Psoas muscle (tissue), 8 donors: ENCODE data around the gene NRM. TPM values are rescaled to one million over a fixed set of nuclear protein-coding genes. Genes with fewer than 3 reads are reported as not detected.
A peak's percentile ranks its signal among the peaks of the same experiment; 100 is the strongest.
"Not testable (repeated sequence)": the region's sequence is repeated elsewhere in the genome, so short reads cannot be mapped to it uniquely, and the experiment has no call there.

Experiments used
- ATAC-seq, 4 donors: fragments of 200-7000 bp; cut with Tn5 transposase; one replicate each; pipeline ENCODE4 v1.9.1; 2020; ENCODE audit warnings: moderate library complexity in 3 of 4, mild to moderate bottlenecking in 2 of 4
- DNase-seq, 2 donors: peaks; one replicate each; pipeline ENCODE4 v3.0.0-alpha.2; 2020
- H3K27ac ChIP-seq: fragments of 200-600 bp; one replicate; pipeline ENCODE4 v1.8.0; 2022
- H3K27me3 ChIP-seq, 3 donors: fragments of 200-600 bp in 1 of 3; one replicate each; pipeline versions ENCODE4 v1.6.1 to v1.8.0; 2013 to 2022; ENCODE audit warnings: low read length in 2 of 3, mild to moderate bottlenecking in 2 of 3, moderate library complexity in 1 of 3; ENCODE audit not compliant: insufficient read depth in 3 of 3
- H3K36me3 ChIP-seq, 2 donors: fragments of 200-600 bp in 1 of 2; one replicate each; pipeline versions ENCODE4 v1.6.1 to v1.8.0; 2013 to 2022; ENCODE audit warnings: low read depth in 1 of 2, mild to moderate bottlenecking in 1 of 2, moderate library complexity in 1 of 2; ENCODE audit not compliant: insufficient read depth in 1 of 2
- H3K4me1 ChIP-seq: fragments of 200-600 bp; one replicate; pipeline ENCODE4 v1.8.0; 2022
- H3K4me3 ChIP-seq: fragments of 200-600 bp; one replicate; pipeline ENCODE4 v1.8.0; 2022; ENCODE audit warnings: mild to moderate bottlenecking
- H3K9me3 ChIP-seq: fragments of 200-600 bp; one replicate; pipeline ENCODE4 v1.8.0; 2022
- WGBS, 3 donors: extraction: QIAGEN DNeasy Blood & Tissue Kit; methylation state at CpG; one replicate each; pipeline versions ENCODE4 v1.1.6 to v1.1.7; 2013; 5-methylcytosine and 5-hydroxymethylcytosine counted together
- intact Hi-C, 2 donors: fragments of 100-400 bp; cut with DNase I; formaldehyde crosslinking; loops; one replicate each; pipeline versions ENCODE4 v1.11.0 to v1.14.2; 2022
- polyA plus RNA-seq, 3 donors: library from polyadenylated mRNA; stranded (reverse); fragments of 200-250 nt; gene quantifications; one replicate each; pipeline ENCODE4 v1.2.3, GENCODE V29; 2013
- total RNA-seq, 4 donors: library from RNA; stranded (reverse); fragmentation: NEBNext Ultra II Directional in 2 of 4; extraction: Animal tissue kit (Norgen Biotek cat#: 25700) in 2 of 4; gene quantifications; one replicate each; pipeline versions ENCODE4 v1.2.1 to v1.2.4, GENCODE V29; 2021 to 2023
- TF ChIP-seq, protein P1 (sequence below): fragments of 200-600 bp; IDR thresholded peaks from one replicate; pipeline ENCODE4 v1.8.0; 2022; ENCODE audit warnings: antibody characterized with exemption
- donor health status: healthy with polysubstance abuse.
- donor health status: DM: no; HTN: no; CAD: no; lungs with moderate emphysema.
- donor health status: Bipolar disorder and iron deficiency.
- donor health status: healthy.
- donor health status: DM: yes; HTN: yes; CAD: no.
- donor health status: DM: no; HTN: no; CAD: no.
- donor health status: DM: no; HTN: no; CAD: no.
- donor health status: DM: yes; HTN: yes; CAD: no.

NRM gene
- total and polyA plus RNA-seq, 7 donors = 1.8 to 4.1 (median 2.4) TPM

DNA sequence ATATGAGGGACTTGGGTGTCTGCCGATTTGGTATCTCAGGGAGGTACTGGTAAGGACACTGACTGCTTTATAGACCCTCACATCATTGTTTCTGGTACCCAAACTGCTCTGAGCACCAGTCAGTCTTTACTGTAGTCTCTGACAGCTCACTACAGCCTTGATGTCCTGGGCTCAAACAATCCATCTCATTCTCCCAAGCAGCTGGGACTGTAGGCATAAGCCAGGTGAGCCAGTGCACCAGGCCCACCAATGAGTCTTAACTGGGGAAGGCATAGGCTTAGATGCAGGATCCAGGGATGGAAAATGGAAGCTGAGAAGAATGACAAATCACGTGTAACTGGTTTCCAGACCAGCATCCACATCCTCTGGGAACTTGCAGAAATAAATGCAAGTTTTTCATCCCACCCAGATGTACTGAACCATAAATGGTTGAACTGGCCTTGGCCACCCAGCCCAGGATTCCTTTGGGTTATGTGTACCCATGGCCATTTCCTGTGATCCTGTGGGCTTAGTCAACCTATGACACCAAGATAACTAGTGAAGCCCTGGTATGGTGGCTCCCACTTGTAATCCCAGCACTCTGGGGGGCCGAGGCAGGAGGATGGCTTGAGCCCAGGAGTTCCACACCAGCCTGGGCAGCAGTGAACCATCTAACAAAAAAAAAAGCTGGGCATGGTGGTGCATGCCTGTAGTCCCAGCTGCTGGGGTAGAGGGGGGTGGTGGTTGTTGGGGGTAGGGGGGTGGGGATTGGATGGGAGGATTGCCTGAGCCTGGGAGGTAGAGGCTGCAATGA lies 35.1 kb upstream of the NRM start:
- WGBS, 3 donors = 51 to 66% (median 52%) methylated on average over 3 of the region's 3 CpGs
- intact Hi-C loops = loop anchor here in 1 of 2 donors (1.0 to 10.0 kb wide), 2 partner anchors 12 to 181 kb away; no protein-coding TSS in a partner anchor
- Histone ChIP-seq H3K36me3 (peaks cover 16 to 85% of the 10 kb centered on the region in 2 donors), H3K9me3 (no peaks in the 10 kb centered on the region), H3K27ac (peak overlapping the region; percentile 46), H3K4me3 (no peak overlapping the region), H3K4me1 (peaks cover 16% of the 10 kb centered on the region), H3K27me3 (no peaks in the 10 kb centered on the region)
- DNase-seq (no peak), ATAC-seq (no peak)
- TF ChIP-seq, protein P1, sequence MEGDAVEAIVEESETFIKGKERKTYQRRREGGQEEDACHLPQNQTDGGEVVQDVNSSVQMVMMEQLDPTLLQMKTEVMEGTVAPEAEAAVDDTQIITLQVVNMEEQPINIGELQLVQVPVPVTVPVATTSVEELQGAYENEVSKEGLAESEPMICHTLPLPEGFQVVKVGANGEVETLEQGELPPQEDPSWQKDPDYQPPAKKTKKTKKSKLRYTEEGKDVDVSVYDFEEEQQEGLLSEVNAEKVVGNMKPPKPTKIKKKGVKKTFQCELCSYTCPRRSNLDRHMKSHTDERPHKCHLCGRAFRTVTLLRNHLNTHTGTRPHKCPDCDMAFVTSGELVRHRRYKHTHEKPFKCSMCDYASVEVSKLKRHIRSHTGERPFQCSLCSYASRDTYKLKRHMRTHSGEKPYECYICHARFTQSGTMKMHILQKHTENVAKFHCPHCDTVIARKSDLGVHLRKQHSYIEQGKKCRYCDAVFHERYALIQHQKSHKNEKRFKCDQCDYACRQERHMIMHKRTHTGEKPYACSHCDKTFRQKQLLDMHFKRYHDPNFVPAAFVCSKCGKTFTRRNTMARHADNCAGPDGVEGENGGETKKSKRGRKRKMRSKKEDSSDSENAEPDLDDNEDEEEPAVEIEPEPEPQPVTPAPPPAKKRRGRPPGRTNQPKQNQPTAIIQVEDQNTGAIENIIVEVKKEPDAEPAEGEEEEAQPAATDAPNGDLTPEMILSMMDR = no peak

DNA sequence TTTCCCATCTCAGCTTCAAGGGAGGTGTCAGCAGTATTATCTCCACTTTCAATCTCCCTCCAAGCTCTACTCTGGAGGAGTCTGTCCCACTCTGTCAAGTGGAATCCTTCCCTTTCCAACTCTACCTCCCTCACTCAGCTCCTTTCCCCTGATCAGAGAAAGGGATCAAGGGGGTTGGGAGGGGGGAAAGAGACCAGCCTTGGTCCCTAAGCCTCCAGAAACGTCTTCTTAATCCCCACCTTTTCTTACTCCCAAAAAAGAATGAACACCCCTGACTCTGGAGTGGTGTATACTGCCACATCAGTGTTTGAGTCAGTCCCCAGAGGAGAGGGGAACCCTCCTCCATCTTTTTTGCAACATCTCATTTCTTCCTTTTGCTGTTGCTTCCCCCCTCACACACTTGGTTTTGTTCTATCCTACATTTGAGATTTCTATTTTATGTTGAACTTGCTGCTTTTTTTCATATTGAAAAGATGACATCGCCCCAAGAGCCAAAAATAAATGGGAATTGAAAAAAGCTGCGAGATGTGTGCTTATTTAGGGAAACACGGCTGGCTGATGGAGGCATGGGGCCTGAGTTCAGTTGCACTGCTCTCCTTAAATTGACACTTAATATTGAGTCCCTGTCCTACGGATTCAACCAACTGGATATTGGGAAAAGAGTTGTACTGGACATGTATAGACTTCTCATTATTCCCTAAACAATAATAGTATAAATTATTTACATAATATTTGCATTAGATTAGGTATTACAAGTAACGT lies 34.3 kb upstream of the NRM start:
- ATAC-seq (no peak), DNase-seq (no peak)
- Histone ChIP-seq H3K9me3 (no peaks in the 10 kb centered on the region), H3K27ac (peak overlapping the region; percentile 46), H3K4me3 (no peak overlapping the region), H3K4me1 (peaks cover 16% of the 10 kb centered on the region), H3K36me3 (peaks cover 9 to 77% of the 10 kb centered on the region in 2 donors), H3K27me3 (no peaks in the 10 kb centered on the region)
- WGBS, 3 donors = 36 to 45% (median 38%) methylated on average over 6 of the region's 6 CpGs
- intact Hi-C loops = loop anchor here in 1 of 2 donors (1.0 to 10.0 kb wide), 2 partner anchors 13 to 180 kb away; no protein-coding TSS in a partner anchor
- TF ChIP-seq, protein P1 = no peak

DNA sequence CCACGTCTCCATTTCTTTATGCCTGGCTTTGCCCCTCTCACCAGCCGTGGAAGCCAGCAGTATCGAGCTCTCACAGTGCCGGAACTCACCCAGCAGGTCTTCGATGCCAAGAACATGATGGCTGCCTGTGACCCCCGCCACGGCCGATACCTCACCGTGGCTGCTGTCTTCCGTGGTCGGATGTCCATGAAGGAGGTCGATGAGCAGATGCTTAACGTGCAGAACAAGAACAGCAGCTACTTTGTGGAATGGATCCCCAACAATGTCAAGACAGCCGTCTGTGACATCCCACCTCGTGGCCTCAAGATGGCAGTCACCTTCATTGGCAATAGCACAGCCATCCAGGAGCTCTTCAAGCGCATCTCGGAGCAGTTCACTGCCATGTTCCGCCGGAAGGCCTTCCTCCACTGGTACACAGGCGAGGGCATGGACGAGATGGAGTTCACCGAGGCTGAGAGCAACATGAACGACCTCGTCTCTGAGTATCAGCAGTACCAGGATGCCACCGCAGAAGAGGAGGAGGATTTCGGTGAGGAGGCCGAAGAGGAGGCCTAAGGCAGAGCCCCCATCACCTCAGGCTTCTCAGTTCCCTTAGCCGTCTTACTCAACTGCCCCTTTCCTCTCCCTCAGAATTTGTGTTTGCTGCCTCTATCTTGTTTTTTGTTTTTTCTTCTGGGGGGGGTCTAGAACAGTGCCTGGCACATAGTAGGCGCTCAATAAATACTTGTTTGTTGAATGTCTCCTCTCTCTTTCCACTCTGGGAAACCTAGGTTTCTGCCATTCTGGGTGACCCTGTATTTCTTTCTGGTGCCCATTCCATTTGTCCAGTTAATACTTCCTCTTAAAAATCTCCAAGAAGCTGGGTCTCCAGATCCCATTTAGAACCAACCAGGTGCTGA lies 33.3 kb upstream of the NRM start:
- peaks cover 22% of the 10 kb centered on the region for H3K4me1 ChIP-seq
- WGBS, 3 donors = 54 to 69% (median 57%) methylated on average over 27 to 29 of the region's 29 CpGs
- DNase-seq = not testable (repeated sequence)

DNA sequence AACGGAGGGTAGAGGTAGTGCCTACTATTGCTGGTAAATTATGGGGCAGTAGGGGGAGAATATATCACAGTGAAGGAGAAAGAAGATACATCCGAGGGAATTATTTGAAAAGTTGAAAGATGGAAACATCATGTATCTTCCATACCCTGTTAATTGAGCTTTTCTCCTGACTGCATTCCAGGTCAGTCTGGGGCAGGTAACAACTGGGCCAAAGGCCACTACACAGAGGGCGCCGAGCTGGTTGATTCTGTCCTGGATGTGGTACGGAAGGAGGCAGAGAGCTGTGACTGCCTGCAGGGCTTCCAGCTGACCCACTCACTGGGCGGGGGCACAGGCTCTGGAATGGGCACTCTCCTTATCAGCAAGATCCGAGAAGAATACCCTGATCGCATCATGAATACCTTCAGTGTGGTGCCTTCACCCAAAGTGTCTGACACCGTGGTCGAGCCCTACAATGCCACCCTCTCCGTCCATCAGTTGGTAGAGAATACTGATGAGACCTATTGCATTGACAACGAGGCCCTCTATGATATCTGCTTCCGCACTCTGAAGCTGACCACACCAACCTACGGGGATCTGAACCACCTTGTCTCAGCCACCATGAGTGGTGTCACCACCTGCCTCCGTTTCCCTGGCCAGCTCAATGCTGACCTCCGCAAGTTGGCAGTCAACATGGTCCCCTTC lies 32.5 kb upstream of the NRM start:
- ATAC-seq, H3K27me3 ChIP-seq, H3K4me3 ChIP-seq, H3K9me3 ChIP-seq, DNase-seq: not testable (repeated sequence)
- peak overlapping the region; percentile 46 for H3K27ac ChIP-seq
- 58 to 70% (median 63%) methylated on average over 15 to 16 of the region's 16 CpGs for whole genome bisulfite sequencing, 3 donors
- intact Hi-C loops = loop anchor here in 1 of 2 donors (10.0 kb wide), 1 partner anchor 178 kb away; no protein-coding TSS in a partner anchor
- peaks cover 4 to 59% of the 10 kb centered on the region in 2 donors for H3K36me3 ChIP-seq
- H3K4me1 ChIP-seq = peaks cover 25% of the 10 kb centered on the region

More for the DNA sequence above, 33.3 kb upstream of the NRM start:
- Histone ChIP-seq H3K27ac (peak overlapping the region; percentile 46), H3K36me3 (peaks cover 4 to 67% of the 10 kb centered on the region in 2 donors)
- H3K4me3 ChIP-seq, H3K27me3 ChIP-seq, H3K9me3 ChIP-seq, ATAC-seq: not testable (repeated sequence)
- intact Hi-C loops = loop anchor here in 1 of 2 donors (10.0 kb wide), 1 partner anchor 179 kb away; no protein-coding TSS in a partner anchor
